CD4-positive, alpha-beta T cell treated with Interleukin-15 for 1 hour (primary cell): ENCODE results near the gene PLAGL1.
"Not testable (repeated sequence)": the region's sequence is repeated elsewhere in the genome, so short reads cannot be mapped to it uniquely, and the experiment has no call there.

ENCODE experiments used
- DNase-seq: peaks from one replicate; pipeline ENCODE4 v3.0.0-alpha.2; 2020

The PLAGL1 gene, protein sequence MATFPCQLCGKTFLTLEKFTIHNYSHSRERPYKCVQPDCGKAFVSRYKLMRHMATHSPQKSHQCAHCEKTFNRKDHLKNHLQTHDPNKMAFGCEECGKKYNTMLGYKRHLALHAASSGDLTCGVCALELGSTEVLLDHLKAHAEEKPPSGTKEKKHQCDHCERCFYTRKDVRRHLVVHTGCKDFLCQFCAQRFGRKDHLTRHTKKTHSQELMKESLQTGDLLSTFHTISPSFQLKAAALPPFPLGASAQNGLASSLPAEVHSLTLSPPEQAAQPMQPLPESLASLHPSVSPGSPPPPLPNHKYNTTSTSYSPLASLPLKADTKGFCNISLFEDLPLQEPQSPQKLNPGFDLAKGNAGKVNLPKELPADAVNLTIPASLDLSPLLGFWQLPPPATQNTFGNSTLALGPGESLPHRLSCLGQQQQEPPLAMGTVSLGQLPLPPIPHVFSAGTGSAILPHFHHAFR

DNA sequence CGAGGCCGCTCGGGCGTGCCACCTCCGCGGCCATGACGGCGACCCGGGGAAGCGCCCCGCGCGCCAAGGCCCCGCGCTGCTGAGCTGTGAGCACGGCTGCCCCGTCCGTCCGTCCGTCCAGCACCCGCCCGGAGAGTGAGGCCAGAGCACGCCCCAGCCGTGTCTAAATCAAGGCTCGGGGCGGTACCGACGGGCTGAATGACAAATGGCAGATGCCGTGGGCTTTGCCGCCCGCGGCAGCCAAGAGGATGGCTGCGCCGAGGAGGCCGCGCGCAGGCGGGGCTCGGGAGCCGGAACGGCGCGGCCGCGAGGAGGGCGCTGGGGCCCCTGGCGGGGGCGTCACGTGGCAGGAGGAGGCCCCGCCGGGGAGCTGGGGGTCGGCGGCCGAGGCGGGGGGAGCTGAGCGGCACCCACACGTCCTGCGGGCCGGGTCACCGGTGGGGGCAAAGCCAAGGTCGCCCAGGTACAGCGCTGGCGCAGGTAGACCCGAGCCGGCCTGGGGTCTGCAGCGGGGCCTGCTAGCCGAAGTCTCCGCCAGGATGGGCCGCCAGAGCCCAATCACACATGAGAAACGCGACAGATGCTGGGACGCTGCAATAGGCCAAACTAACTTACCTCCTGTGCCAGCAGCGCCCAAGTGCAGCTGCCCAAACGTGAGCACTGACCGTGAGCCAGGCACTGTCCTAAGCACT is at the start of gene PLAGL1:
PLAGL1 (minus strand) TSS at position 140 of the 692 bp plus-strand sequence. CDS start 60,123 bp downstream, outside the sequence.
- DNase-seq = peak; percentile 25

DNA sequence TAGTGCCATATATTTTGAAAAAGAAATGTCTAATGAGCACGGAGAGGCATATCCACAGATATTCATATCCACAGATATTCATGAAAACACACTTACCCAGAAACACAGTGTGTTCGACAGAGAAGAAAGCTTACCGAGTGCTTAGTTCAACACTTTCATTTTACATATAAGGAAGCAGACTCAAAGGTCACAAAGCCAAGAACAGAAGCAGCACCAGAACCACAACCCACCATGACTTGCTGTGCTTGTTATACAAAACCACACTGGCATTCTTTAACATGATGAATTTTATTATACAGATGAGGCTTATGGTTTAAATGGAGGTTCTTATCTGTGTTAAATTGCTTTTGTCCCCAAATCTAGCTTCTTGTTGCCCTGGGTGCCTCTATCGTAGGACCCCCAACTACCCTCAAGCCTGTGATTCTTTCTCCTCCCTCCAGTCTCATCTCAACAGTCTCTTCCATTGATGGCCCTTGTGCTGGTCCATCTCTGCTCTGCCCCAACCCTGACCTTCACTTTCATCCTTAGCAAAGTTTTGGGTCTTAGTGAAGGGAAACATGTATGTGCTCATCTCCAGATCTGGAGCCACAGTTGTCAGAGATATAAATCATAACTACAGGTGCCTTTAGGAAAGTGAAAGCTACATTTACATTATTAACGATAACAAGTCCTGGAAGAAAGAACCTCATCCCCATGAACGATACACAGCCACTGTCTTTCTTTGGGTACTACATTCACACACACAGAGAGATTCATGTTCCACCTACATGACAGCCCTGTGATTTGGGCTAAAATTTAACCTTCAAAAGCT is 47.3 kb upstream of the PLAGL1 start:
- peak; percentile 43 for DNase-seq

- no peak for DNase-seq
These were observed 45.5 kb upstream of the PLAGL1 start for GRCh38 chr6:144053601-144054000.

DNA sequence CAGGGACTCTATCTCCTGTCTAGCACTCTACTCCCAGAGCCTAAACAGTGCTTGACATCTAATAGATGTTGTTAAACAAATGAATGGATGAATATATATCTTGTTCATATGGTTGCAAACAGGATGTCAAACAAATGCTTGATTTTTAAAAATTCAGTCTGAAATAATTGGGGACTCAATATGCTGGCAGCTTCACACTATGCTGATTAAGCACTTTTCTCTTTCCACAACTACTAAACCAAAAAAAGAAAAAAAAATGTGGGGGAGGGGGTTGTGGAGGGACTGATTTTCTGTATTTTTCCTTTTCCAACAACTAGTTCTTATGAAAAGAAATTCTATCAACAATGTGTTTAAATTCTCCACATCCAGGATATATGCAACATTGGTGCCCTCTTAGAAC is 44.4 kb upstream of the PLAGL1 start:
- DNase-seq = no peak

DNA sequence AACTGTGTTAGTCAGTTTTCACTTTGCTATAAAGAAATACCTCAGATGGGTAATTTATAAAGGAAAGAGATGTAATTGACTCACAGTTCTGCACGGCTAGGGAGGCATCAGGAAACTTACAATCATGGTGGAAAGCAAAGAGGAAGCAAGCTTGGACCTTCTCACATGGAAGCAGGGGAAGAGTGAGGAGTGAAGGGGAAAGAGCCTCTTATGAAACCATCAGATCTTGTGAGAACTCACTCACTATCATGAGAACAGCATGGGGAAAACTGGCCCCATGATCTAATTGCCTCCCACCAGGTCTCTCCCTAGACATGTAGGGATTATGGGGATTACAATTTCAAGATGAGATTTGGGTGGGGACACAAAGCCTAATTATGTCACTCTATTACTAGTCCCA is 41.3 kb upstream of the PLAGL1 start:
- DNase-seq = no peak

DNA sequence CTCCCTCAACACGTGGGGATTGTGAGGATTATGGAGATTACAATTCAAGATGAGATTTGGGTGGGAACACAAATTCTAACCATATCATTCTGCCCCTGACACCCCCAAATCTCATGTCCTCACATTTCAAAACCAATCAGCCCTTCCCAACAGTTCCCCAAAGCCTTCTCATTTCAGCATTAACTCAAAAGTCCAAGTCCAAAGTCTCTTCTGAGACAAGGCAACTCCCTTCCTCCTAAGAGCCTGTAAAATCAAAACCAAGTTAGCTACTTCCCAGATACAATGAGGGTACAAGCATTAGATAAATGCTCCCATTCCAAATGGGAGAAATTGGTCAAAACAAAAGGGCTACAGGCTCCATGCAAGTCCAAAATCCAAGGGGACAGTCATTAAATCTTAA is 39.6 kb upstream of the PLAGL1 start:
- no peak for DNase-seq

GRCh38 chr6:144046672-144047071 is 38.6 kb upstream of the PLAGL1 start:
- not testable (repeated sequence) for DNase-seq

GRCh38 chr6:144044989-144045388 is 36.9 kb upstream of the PLAGL1 start:
- not testable (repeated sequence) for DNase-seq

DNA sequence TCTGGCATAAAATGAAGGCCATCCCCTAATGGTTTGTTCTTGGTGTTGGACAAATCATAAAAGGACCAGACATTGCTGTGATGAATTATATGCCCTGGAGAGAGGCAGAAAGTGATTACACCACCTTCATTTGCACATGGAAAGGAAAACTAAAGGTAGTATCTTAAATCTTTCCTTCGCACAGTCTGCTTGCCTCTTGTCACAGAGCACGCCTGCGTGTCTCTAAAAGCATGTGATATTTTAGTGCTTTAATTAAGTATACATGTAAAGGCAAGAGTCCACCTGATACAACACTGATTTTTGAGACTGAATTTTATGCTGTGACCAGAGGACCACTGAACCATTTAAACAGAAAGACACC is 28.8 kb upstream of the PLAGL1 start:
- DNase-seq = no peak

DNA sequence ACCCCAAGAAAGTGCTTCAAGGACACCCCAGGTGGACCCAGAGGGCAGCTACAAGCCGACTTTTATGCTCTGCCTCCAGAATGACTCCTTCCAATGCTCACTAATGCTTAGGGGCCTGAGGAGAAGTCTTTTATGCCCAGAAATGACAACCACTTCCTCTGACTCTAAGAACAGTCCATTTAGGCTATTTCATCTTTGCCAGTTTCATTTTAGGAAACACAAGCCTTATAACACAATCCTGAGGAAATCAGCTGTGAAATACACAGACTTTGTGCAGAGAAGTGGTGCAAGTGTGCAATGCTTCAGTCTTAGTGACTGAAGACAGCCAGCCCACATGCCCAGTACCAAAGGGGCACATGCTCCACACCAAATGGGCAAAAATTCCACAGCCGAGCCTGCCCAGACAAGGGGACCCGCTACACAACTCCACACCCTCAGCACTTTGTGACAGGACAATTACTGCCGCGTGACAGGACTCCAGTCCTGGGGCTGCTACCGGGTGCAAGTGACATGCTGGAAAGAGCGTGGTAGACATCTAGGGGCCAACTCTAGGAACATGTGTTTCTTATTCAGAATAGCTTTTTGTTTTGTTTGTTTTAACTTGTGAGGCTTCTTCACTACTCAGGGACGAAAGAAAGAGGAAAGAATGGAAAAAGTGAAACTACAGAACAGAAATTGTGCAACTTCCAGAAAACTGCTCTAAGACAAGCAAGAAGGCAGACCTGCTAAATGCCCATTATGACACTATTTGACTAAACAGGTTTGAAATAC is 28.2 kb upstream of the PLAGL1 start:
- no peak for DNase-seq

DNA sequence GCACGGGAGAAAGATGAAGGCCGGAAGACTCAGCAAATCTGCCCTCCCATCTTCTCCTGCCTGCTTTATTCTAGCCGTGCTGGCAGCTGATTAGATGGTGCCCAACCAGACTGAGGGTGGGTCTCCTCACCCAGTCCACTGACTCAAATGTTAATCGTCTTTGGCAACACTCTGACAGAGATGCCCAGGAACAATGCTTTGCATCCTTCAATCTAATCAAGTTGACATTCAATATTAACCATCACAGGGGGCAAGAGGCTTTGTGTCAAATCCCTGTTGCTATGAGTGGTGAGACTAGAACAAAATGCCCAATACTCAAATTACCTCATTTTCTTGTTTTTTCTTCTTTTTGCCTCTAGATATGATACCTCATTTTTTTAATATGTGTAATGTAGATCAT is 27.4 kb upstream of the PLAGL1 start:
- DNase-seq = no peak

DNA sequence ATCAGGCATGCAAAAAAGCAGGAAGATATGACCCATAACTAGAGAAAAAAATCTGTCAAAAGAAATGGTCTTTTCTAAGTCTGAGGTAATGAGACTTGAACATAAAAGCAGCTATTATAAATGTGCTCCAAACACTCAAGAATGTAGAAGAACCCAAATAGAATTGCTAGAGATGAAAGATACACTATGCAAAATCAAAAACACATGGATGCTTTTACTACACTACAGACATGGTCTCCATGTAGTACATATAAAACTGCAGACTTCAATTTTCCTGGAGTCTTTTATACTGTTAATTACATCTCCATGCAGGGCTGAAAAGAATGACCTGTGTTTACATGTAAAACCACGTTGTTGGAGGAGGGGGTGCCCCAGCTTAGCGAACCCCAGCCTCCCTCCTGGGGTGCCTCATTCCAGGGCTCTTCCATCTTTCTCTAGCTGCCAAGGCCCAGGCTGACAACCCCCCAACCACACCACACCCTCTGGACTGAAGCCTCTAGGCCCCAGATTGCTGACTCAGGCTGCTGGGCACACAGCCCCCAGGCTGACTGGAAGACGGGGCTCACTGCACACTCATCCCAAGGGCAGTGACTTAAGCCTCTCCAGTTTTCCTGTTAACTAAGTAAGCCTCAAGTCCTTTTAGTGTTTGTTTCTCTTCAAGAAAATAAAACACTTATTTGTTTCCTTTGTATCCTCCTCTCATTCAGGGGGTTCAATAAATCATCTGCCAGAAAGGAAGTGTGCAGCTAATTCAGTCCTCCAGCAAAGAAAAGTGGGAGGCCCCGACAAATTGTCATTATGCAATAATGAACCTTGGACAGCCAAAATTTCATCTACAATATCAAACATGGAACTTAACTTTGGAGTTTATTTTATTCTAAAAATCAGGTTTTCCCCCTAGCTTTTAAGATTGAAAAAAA is 26.0 kb upstream of the PLAGL1 start:
- DNase-seq = no peak

DNA sequence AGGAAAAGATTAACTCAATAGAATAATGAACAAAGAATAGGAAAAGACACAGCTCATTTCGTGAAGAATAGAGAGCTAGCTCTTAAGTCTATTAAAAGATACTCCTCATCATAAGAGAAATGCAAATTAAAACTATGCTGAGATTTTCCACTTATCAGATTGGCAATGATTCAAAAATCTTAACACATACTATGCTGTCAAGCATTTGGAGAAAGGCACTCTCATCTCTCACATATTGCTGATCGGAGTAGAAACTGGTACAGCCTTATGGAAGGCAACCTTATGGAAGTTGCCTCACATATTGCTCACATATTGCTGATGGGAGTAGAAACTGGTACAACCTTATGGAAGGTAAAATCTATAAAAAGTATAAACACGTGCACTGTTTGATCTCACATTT is 21.4 kb upstream of the PLAGL1 start:
- no peak for DNase-seq

DNA sequence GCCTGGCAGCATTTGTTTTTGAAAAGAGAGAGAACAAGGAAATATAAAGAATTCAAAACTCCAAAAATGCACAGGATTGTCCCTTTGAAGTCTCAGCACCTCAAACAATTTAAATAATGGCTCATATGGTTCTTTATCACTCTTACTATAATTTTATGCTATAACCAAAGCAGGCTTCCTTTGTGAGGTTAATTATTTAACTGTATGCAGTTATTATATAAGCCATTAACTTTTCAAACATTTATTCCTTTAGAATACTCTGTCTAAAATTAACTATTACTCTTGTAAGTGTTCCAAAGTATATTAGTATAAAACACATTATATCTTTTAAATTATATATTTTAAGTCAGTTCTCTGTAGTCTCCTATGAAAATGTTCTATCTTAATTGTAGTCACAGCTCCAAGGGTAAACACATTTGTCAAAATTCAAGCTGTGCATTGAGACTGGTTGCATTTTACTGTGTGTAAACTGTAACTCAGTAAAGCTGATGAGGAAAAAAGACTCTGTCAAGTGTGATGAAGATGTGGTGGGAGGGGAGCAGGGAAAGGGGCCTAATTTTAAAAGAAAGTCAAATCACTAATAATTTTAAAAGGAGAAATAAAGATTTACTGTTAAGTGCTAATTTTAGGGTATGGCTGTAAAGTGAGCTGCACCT is 20.0 kb upstream of the PLAGL1 start:
- no peak for DNase-seq

GRCh38 chr6:144023216-144023615 is 15.2 kb upstream of the PLAGL1 start:
- DNase-seq = no peak

- DNase-seq = no peak
These were observed 11.9 kb upstream of the PLAGL1 start for GRCh38 chr6:144019929-144020328.

- no peak for DNase-seq
These were observed 9.4 kb upstream of the PLAGL1 start for GRCh38 chr6:144017166-144018094.

DNA sequence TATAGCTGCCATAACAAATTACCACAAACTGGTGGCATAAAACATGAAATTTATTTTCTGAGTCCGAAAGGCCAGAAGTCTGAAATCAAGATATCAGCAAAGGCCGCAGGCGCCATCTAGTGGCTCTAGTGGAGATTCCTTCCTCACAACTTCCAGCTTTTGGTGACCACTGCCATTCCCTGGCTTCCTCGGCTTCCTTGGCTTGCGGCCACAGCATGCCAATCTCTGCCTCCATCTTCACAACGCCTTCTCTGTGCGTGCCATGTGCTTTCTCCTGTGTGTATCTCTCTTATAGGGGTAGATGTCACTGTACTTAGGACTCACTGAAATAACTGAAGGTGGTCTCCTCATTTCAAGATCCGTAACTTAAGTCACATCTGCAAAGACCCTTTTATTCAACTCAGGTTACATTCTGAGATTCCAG is 5.4 kb upstream of the PLAGL1 start:
- peak; percentile 55 for DNase-seq

DNA sequence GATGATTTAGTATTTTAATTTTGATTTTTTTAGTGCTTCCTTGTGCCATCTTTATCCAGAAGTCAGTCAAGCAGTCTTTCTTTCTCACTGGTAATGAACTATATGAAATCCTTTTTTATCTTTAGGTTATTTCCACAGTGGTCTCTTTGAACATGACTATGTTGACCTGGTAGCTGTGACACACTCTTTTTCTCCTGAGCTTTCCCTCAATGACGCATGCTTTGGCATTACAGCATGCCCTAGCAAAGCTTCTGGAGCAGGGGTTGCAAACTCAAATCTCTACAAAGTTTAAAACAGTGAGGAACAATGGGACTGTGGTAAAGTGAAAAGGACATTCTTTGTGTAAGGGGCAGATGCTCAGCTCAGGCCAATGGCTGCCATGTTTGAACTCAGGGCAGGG is 4.5 kb upstream of the PLAGL1 start:
- no peak for DNase-seq

GRCh38 chr6:144009628-144010027 is 1.6 kb upstream of the PLAGL1 start:
- DNase-seq = not testable (repeated sequence)
